Stimulated activated CD4-positive, alpha-beta T cell treated with anti-CD3 and anti-CD28 coated beads, TNF-alpha, amount 100 ng/mL, for 24 hours (primary cell): ENCODE data around the gene USP5.
A peak's percentile ranks its signal among the peaks of the same experiment; 100 is the strongest.

Source experiments
- DNase-seq, 3 experiments: peaks; one replicate each; pipeline ENCODE4 v3.0.0-alpha.2; 2020; ENCODE audit warnings: low read depth in 3 of 3

Gene USP5

GRCh38 chr12:6851921-6852650, at the start of gene USP5:
Gene USP5, plus strand, starts transcription at chr12:6852150. Its CDS starts 30 bp downstream, at chr12:6852180.
- peak; percentile 95 to 98 (median 97) for DNase-seq

GRCh38 chr12:6807170-6807569, 44.8 kb upstream of the USP5 start:
- no peak for DNase-seq

GRCh38 chr12:6809056-6809455, 42.9 kb upstream of the USP5 start:
- no peak for DNase-seq

GRCh38 chr12:6810758-6811157, 41.2 kb upstream of the USP5 start:
- DNase-seq, result no peak

GRCh38 chr12:6813363-6813762, 38.6 kb upstream of the USP5 start:
- no peak for DNase-seq

- DNase-seq, result no peak
Measured at GRCh38 chr12:6816598-6816997, 35.4 kb upstream of the USP5 start.

GRCh38 chr12:6817098-6817497, 34.9 kb upstream of the USP5 start:
- no peak for DNase-seq

- DNase-seq, result no peak
Measured at GRCh38 chr12:6817662-6818157, 34.2 kb upstream of the USP5 start.

GRCh38 chr12:6818222-6818621, 33.7 kb upstream of the USP5 start:
- DNase-seq, result no peak

- no peak for DNase-seq
Measured at GRCh38 chr12:6818645-6819044, 33.3 kb upstream of the USP5 start.

GRCh38 chr12:6819106-6820030, 32.6 kb upstream of the USP5 start:
- no peak for DNase-seq

GRCh38 chr12:6820166-6820565, 31.8 kb upstream of the USP5 start:
- no peak for DNase-seq

- no peak for DNase-seq
Measured at GRCh38 chr12:6821591-6822425, 30.1 kb upstream of the USP5 start, which contains the start of gene GPR162. Gene GPR162, plus strand, starts transcription at chr12:6821821. Its CDS starts 2,078 bp downstream, at chr12:6823899.

- DNase-seq, result no peak
Measured at GRCh38 chr12:6822426-6823135, 29.4 kb upstream of the USP5 start.

- no peak for DNase-seq
Measured at GRCh38 chr12:6823182-6824084, 28.5 kb upstream of the USP5 start.

- no peak for DNase-seq
Measured at GRCh38 chr12:6824085-6824775, 27.7 kb upstream of the USP5 start.

GRCh38 chr12:6824901-6825381, 27.0 kb upstream of the USP5 start:
- DNase-seq, result no peak

GRCh38 chr12:6825398-6826124, 26.4 kb upstream of the USP5 start:
- DNase-seq, result peak; percentile 69 to 82 (median 72)
